Stimulated activated CD4-positive, alpha-beta T cell treated with anti-CD3 and anti-CD28 coated beads, Interleukin-1b, Interleukin-23, amount 100 ng/mL, for 48 hours (primary cell): ENCODE data around the gene PDZRN4.
"Not testable (repeated sequence)": the region's sequence is repeated elsewhere in the genome, so short reads cannot be mapped to it uniquely, and the experiment has no call there.

Experiments used
- DNase-seq: peaks from one replicate; pipeline ENCODE4 v3.0.0-alpha.2; 2020

PDZRN4 gene

DNA sequence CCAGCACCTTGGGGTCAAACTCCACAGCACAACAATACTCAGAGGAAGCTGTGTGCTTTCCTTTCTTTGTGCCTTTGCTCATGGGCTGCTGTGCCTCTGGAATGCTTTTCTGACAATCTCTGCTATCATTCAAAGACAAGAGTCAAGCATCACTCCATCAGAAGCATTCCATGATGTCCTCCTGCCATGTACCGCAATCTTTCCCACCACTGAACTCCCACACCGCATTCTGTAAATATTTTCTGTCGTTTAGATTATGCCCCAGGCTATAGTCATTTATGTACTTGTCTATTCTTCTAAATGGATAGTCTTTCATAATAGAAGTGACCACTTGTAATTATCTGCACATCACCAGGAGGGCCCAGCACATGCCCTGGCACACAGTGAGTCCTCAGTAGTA, 327.8 kb downstream of the PDZRN4 start:
- no peak for DNase-seq

DNA sequence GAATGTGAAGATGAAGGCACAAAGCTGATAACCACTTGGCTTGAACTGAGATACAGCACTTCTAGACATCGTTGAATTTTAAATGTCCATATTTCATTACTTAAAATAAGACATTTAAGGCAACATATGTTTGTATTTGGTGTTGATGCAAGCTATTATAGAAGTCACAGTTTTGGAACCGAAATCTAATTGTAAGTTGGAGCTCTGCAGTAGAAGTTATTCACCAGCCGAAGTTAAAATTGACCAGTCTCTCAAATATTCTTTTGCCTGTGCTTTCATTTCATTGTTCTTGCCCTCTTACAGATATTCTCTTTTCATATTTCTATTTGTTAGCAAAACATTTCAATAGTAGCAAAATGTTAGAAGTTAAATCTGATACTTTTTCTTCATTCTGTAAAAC, 332.7 kb downstream of the PDZRN4 start:
- DNase-seq: no peak

DNA sequence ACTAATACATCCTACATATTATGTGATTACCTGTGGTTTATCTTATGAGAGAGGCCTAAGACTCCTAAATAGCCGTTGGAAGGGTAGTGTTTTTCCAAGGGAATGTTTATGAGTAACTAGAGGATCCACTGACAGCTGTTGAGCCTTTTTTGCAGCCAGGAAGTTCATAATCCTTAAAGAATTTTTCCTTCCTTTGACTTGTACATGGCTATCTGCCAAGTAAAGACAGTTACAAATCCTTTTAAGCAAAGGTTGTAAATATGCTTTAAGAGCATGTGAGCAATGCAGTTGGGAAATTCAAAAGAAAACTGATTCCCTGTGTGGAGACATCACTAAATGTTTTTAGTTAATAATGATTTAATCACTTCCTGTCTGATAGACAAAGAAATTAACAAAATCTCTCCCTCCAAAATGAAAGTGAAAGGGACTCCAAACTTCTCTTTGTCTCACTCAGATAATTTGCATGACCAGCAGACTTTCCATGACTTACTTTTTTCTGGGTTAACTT, 333.8 kb downstream of the PDZRN4 start:
- DNase-seq: no peak

DNA sequence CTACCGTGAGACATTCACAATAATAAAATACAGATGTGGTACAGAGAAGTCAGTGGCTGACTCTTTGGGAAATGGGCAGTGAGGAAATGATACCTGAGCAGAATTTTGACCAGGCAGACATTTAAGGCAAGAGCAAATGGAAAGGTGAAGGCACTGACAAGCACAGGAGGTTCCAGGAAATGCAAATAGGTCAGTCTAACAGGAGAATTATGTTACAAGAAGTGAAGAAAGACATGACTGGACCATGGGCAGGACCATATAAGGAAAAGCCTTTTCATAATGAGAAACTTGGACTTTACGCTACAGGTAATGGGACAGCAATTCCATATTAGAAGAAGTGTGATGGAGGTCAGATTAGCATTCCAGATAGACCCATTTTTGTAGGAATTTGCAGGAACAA, 338.9 kb downstream of the PDZRN4 start:
- no peak for DNase-seq

DNA sequence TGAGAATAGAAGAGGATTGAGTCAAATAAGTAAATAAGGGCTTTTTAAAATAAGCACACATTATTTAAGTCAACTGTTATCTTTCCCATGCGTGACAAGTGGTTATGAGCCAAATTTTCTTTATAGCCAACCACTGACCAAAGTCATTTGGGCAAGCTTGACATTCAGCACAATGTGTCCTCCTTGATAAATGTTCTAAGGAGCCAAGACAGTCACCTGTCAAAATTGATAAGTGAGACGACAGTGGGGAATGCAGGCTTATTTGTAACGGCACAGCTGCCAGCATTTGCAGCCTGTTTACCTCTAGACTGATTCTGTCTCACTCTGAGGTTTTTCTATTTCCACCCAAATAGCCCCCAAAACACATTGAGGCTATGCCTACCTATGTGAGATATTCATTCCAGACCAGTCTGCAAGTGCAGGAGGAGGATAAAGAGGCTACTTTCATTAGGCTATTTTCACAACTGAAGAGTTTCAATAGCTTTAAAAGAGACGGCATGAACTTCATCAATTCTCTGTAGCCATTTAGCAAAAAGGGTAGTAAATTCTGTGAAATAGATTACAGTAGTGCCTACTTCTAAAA, 339.5 kb downstream of the PDZRN4 start:
- DNase-seq: no peak

DNA sequence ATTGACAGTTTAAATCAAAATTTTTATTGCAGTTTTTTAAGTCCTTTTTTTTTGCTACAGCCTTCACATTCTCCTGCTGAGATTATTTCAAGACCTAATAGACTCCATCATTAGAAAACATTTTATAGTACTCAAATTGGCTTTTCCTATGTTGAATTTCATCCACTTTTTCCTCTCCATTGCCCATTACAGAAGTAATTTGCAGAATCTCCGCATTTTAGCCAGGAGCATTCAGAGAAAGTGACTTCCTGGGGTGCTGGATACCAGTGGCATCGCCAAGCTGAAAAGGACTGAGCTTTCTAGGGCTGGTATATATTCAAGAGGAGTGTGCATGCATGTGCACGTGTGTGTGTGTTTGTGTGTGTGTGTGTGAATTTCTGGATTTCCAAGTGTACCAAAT, 340.8 kb downstream of the PDZRN4 start:
- DNase-seq: no peak

DNA sequence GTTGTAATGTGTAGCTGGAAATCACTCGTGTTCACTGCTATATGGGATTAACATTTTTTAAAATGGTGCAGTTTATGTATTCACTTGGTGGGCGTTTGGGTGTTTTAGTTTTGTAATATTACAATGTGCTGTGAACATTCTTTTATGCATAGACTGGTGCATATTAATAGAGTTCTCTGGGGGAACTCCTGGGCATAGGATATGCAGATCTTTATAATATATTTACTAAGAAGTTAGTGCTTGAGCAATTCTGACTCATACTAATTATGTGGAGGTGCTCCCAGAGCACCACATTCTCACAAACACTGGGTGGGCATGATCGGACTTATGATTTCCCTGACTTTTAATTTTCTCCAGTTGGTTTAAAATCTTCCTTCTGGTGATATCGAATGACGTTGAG, 342.3 kb downstream of the PDZRN4 start:
- DNase-seq: no peak

DNA sequence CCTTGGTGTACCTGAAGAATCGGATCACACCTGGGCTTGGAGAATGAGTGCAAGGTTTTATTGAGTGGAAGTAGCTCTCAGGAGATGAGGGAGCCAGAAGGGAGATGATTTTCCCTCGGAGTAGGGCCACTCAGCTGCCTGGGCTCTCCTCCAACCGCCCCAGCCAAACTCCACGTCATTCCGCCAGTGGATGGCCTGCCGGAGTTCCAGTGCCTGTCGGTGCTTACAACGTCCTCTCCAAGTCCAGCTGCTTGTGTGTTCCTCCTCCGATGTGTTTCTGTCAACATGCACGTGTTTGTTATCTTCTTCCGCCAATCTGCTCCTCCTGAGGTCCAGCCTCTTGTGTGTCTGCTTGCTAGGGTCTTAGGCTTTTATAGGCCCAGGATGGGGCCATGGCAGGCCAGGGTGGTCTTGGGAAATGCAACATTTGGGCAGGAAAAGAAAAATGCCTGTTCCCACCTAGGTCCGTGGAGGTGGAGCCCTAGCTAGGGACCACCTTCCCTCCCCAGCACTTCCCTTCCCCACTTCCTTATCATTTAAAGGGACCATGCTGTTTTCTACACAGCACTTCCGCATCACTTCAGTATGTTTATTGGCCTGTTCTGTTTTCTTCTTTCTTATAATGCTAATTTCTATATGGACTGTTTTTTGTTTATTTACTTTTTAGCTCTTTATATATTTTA, 343.2 kb downstream of the PDZRN4 start:
- DNase-seq: no peak

DNA sequence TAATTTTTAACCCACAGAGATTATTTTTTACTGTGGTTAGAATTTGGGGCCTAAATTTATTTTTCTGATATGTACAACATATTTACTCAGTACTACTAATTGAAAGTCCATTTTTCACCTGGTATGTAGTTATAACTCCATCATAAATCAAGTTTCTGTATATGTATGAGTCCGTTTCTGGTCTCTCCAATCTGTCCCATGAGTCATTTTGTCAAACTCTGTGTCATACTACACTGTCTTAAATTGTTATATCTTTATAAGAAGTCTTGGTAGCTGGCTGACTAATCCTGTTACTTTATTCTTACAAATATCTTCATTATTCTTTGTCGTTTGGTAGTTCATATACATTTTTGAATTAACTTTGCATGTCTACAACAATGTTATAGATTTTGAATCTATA, 344.0 kb downstream of the PDZRN4 start:
- no peak for DNase-seq

DNA sequence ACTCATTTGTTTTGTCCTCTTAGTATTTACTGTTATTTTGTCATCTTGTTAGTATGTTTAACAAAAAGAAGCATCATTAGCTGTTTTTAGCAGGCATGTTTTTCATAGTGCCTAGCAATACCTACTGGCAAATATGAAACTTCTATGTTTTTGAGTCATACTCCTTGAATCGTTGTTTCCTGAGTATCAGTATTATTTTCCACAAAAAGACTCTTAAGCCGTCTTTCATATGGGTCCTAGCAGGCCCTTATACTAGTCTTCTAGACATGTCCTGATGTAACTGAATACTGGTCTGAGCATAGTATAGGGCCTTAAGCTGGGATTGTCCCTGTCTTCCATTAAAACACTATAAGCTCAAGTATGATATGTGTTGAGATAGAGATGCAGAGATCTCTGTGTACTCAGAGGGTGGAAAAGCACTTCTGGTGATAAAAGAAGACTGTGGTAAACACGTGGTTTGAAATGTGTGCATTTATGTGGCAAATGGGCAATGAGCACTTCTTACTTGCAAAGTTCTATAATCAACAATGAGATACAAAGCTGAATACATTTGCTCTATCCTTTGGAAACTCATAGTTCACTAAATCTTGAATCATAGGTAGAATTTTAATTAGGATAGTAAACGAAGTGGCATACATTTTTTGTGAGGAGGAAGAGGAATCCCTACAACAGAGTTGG, 348.8 kb downstream of the PDZRN4 start:
- no peak for DNase-seq

DNA sequence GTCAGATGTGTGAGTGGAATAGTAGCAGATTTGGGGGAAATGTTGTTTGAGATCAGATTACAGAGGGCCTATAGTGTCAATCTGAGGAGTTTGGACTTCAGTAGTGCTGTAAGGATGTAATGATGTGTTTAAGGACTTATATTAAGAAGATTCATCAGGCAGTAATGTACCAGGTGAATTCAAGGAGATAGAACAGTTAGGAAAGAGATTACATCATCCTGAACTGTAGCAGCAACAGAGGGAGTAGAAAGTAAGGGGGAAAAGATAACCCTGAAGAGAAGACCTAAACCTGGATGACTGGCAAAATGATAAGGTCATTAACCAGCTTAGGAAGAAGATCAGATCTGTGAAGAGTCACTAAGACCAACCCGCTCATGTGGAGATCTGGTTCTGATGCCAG, 349.4 kb downstream of the PDZRN4 start:
- no peak for DNase-seq

DNA sequence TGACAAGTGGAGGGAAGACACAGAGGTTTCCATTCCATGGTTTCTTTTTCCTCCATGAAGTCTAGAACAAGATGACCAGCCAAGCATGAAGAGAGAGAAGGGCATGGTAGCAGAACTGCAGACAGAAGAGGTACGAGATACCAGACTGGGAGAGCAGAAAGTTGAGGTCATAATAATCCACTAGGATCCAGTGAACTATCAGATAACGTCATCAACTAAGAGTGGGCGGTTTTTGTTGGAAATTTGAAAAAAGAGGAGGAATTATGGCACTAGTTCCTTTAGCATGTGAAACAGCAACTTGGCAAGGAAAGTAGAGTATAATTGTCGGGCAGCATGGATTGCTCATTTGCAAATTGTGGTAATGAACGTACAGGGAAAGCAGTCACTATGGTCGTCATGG, 357.6 kb downstream of the PDZRN4 start:
- DNase-seq: no peak

DNA sequence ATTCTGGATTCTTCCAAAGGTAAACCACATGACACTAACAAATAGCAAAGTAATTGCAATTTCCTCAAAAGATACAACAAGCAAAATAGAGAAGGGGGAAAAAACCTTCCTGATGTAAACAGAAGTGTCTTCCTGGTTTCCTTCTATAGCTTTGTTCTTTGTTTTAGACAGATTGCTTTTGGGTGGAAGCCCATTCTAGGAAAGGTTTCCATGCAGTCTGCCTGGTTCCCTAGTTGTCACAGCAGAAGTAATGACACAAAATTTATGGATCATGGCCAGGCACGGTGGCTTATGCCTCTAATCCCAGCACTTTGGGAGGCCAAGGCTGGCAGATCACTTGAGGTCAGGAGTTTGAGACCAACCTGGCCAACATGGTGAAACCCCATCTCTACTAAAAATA, 359.0 kb downstream of the PDZRN4 start:
- not testable (repeated sequence) for DNase-seq

DNA sequence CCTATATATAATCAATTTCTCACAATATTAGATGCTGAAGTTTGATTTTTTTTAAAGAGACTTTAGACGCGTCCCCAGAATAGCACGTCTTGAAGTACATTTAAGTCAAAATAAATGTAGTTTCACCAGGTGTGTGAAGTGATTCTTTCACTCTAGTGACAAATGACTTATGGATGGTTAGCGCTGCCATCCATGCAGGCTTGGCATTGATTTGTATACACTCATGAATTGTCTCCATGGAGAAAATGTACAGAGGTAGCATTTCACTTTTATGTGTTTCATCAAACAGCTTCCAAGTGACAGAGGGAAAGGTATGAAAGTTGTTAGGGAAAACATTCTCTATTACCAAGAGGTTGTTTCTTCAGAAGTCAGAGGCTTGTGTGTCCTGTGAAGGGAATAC, 360.8 kb downstream of the PDZRN4 start:
- no peak for DNase-seq

DNA sequence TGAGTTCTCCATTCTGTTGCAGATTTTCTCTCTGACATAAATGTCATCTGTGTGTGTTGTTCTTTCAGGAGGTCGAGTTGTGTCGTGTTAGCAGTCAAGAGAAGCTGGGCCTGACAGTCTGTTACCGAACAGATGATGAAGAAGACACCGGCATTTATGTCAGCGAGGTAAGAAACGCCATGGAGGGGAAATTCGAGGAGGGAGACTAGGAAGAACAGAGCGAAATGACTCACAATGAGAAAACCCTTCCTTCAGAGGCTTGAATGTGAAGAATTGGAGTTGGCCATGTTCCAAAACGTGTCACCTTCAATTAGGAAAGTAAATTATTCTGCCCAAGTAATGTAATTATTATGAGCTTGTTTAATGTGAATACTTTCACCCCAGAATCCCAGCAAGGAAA, 364.5 kb downstream of the PDZRN4 start:
- no peak for DNase-seq

DNA sequence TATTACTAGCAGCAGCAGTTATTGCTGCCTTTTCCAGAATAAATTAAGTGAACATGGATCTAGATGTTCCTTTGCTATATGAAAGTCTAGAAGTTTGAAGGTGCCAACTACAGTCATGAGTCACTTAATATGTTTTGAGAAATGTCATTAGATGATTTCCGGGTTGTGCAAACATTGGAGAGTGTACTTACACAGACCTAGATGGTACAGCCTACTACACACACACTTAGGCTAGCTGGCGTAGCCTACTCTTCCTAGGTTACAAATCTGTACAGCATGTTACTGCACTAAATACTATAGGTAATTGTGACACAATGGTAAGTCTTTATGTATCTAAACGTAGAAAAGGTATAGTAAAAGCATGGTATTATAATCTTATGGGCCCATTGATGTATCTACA, 368.1 kb downstream of the PDZRN4 start:
- no peak for DNase-seq

DNA sequence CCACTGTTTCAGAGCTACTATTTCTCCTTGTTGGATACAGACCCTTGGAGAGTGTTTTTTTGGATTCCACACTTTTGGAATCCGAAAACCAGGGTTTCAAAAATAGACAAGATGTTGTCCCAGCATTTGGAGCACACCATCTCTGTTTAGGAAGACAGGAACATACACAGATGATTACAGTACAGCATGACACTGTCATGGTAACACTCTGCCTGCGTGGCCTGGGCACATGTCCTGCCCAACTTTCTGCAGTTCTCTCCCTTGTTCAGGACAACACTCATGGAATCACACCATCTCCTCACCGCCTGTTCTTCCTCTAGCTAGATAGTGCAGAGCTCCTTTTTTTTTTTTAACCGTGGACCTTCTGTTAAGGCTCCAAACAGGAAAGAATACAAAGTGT, 369.2 kb downstream of the PDZRN4 start:
- no peak for DNase-seq

DNA sequence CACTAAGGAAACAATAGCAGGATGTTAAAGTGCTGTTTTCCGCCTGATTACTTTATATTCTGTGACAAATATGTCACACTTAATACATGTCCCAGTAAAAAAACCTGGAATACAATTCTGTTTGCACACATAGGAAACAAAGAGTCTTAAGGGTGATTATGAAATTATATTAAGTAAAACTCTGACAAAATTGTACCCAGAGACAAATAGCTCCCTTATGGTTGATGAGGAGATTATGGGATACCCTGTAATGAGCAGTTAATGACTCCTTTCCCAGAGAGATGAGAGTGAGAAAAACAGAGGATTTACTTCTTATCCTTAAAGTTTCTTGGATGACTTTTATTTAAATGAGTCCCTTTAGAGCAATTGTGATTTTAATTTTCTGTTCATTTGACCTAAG, 370.6 kb downstream of the PDZRN4 start:
- DNase-seq: no peak

DNA sequence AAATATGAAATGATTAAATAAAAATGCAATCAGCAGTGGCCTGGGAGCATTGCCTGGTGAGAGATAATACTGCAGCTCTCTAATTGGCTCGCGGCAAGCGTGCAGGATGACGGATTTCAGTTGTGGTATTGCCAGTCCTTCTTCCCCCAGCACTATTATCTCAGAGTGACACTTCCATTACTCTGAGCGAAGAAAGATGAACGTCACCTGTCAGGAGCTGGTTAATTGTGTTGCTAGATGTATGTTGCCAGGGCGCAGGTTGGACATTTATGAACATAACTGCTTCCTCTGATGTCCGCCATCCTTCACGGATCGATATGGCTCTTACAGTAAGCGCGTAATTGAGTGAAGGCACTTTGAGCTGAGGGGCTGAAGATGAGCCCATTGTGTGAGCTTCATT, 374.9 kb downstream of the PDZRN4 start:
- DNase-seq: no peak

DNA sequence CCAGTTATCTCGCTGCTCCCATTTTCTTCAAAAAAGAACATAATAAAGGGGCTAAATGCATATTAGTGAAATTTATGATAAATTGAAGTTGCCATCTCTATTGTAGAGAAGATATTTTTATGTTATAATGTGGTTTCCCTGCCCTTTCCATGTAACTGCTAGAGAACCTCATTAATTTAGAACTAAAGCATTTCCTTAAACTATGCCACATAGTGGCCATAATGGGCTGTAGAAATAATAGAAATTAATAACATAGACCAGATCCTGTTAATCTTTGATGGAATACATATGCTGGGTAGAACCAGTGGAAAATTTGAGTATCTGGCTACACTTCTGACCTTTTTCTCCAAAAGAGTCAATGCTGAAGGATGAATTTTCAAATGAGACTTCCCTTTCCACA, 376.7 kb downstream of the PDZRN4 start:
- DNase-seq: no peak

DNA sequence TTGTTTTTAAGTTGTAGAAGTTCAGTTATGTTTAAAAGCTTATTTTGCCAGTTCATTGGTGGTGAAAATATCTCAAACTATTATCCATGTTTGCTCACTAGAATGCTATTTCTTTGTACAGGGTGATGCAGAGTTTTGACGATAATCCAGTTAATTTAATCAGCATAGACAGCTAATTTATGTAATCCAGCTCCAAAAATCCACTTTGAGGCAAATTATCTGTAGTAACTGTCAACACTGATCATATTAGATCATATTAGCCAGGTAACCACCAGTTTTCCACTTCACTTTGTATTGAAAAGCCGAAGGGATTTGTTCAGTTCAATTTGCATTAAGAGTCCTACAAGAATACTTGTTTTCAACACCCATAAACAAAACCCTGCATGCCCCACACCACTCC, 378.6 kb downstream of the PDZRN4 start:
- no peak for DNase-seq

DNA sequence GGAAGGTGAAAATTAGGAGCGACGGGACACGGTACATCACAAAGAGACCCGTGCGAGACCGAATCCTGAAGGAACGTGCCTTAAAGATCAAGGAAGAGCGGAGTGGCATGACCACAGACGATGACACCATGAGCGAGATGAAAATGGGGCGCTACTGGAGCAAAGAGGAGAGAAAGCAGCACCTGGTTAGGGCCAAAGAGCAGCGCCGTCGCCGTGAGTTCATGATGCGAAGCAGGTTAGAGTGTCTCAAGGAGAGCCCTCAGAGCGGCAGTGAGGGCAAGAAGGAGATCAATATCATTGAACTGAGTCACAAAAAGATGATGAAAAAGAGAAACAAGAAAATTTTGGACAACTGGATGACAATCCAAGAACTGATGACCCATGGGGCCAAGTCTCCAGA, 385.3 kb downstream of the PDZRN4 start:
- no peak for DNase-seq

DNA sequence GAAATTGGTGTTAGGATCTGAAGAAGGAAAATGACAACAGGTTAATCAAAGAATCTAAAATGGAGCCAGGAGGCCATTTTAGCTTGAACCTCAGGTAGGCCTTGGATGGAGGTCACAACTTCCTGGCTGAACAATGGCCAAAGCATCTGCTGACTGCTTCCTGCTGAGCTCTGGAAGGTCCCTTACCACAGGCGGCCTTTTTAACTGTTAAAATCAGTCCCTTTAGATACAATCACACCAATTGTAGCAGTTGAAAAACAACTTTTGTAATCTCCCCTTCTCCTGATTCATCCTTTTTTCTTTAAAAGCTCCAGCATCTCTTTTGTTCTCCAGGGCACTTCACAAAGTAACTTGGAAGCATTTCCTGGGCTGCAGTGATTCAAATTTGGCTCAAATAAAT, 388.8 kb downstream of the PDZRN4 start:
- no peak for DNase-seq

DNA sequence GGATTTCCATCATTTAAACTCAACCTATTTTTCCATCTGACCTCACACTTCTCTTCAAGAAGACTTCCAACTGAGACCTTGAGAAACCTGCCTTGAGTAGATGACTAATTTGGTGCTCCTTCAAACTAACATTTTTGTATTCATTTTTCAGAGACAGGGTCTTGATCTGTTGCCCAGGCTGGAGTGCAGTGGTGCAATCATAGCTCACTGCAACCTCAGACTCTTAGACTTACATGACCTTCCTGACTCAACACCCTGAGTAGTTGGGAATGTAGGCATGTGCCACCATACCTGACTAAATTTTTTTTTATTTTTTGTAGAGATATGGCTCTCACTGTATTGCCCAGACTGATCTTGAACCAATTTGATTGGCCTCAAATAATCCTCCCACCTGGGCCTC, 389.9 kb downstream of the PDZRN4 start:
- DNase-seq: no peak

DNA sequence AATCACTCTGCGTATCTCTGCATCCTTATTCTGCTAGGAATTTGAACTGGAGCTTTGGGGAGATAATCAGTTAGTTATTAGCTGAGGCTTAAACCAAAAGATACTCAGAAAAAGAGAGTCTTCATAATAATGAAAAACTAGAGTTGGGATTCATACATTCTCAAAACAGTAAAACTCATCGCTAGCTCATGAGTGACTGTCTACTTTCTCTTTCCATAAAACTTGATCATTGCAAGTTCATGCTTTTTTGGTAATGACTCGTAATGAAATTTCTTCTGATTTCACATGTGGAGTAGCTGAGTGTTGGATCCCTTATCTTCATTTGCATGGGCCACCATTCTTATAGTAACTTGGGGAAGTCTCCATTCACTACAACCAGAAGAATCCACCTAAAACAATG, 397.7 kb downstream of the PDZRN4 start:
- no peak for DNase-seq
